ENCODE data around the gene NFKBIE. TPM values are rescaled to one million over a fixed set of nuclear protein-coding genes. Genes with fewer than 3 reads are reported as not detected.
A peak's percentile ranks its signal among the peaks of the same experiment; 100 is the strongest.

NFKBIE gene
- total and polyA plus RNA-seq, 2 of the 13 experiments (the other 11 are each of a cell fraction or from before 2014, with no cell fraction given), result 6.7 to 14.5 TPM

- TF ChIP-seq MLXIP (CRISPR knock-in tag; IDR thresholded peaks at IDR 0.05; ENCODE audit: borderline replicate concordance) (no peak), FOXP1 (IDR thresholded peaks at IDR 0.05) (no peak), FOXP1 (CRISPR knock-in tag; IDR thresholded peaks at IDR 0.05) (no peak), ZNF264 (CRISPR knock-in tag; IDR thresholded peaks at IDR 0.05) (no peak), ZNF703 (CRISPR knock-in tag; IDR thresholded peaks at IDR 0.05; ENCODE audit: borderline replicate concordance) (no peak), SAP130 (CRISPR knock-in tag; IDR thresholded peaks at IDR 0.05; ENCODE audit: low read depth) (peak; percentile 72), TAF1 (CRISPR knock-in tag; IDR thresholded peaks at IDR 0.05) (no peak), ZNF354B (CRISPR knock-in tag; IDR thresholded peaks at IDR 0.05) (no peak), ZNF101 (CRISPR knock-in tag; IDR thresholded peaks at IDR 0.05; ENCODE audit: borderline replicate concordance, low read depth) (no peak), ZBTB39 (CRISPR knock-in tag; IDR thresholded peaks at IDR 0.05) (peak; percentile 85), ERF (CRISPR knock-in tag; IDR thresholded peaks at IDR 0.05) (peak; percentile 81), BRF2 (CRISPR knock-in tag; IDR thresholded peaks at IDR 0.05) (no peak), ZBTB46 (CRISPR knock-in tag; IDR thresholded peaks at IDR 0.05; ENCODE audit: borderline replicate concordance) (no peak), REL (CRISPR knock-in tag; conservative IDR thresholded peaks at IDR 0.05) (no peak), ZNF747 (CRISPR knock-in tag; IDR thresholded peaks at IDR 0.05; ENCODE audit: borderline replicate concordance) (0 out of 2 replicates have a peak, but pooled peaks have one; percentile 48), CEBPZ (IDR thresholded peaks at IDR 0.05; ENCODE audit: low read length) (no peak), RFXANK (CRISPR knock-in tag; IDR thresholded peaks at IDR 0.05) (no peak), ZNF644 (CRISPR knock-in tag; IDR thresholded peaks at IDR 0.05; ENCODE audit: low read depth) (no peak)
These were observed 31.0 kb downstream of the NFKBIE start (continued) for GRCh38 chr6:44234101-44235025.

Measured in HepG2 (cell line).